Measurements from ENCODE around the gene MYZAP. TPM values are rescaled to one million over a fixed set of nuclear protein-coding genes. Genes with fewer than 3 reads are reported as not detected.

The MYZAP gene
- total and polyA plus RNA-seq, 3 donors from 2014 or later: 3.3 to 6.8 (median 5.6) TPM

GRCh38 chr15:57654153-57654852 is 62.6 kb downstream of the MYZAP start:
- H3K27me3 ChIP-seq: no peaks in the 10 kb centered on the region
- no peaks in the 10 kb centered on the region for H3K9me3 ChIP-seq
- H3K4me3 ChIP-seq: no peak overlapping the region
- no peaks in the 10 kb centered on the region for H3K36me3 ChIP-seq (ENCODE audit: low read depth, missing control alignments)
- DNase-seq: no peak
- TF ChIP-seq POLR2A (IDR thresholded peaks at IDR 0.05) (no peak), CTCF (IDR thresholded peaks at IDR 0.05) (no peak)
- H3K27ac ChIP-seq: no peak overlapping the region
- intact Hi-C loops (cut with DNase I; ENCODE audit: low total_unique reads): no loop called here
- H3K4me1 ChIP-seq: no peaks in the 10 kb centered on the region
- WGBS, 2 donors: 90 to 93% methylated on average over 6 of the region's 6 CpGs

GRCh38 chr15:57655053-57655452 is 63.3 kb downstream of the MYZAP start:
- Histone ChIP-seq H3K4me3 (no peak overlapping the region), H3K4me1 (no peaks in the 10 kb centered on the region), H3K9me3 (no peaks in the 10 kb centered on the region), H3K27ac (no peak overlapping the region), H3K36me3 (ENCODE audit: low read depth, missing control alignments) (no peaks in the 10 kb centered on the region), H3K27me3 (no peaks in the 10 kb centered on the region)
- DNase-seq: no peak
- TF ChIP-seq POLR2A (IDR thresholded peaks at IDR 0.05) (no peak), CTCF (IDR thresholded peaks at IDR 0.05) (no peak)
- intact Hi-C loops (cut with DNase I; ENCODE audit: low total_unique reads): no loop called here
- WGBS, 2 donors: 76 to 78% methylated on average over 6 of the region's 6 CpGs

GRCh38 chr15:57655809-57656208 is 64.1 kb downstream of the MYZAP start:
- no peaks in the 10 kb centered on the region for H3K4me1 ChIP-seq
- intact Hi-C loops (cut with DNase I; ENCODE audit: low total_unique reads): no loop called here
- TF ChIP-seq POLR2A (IDR thresholded peaks at IDR 0.05) (no peak), CTCF (IDR thresholded peaks at IDR 0.05) (no peak)
- WGBS, 2 donors: 84 to 96% methylated on average over 1 of the region's 1 CpG
- H3K9me3 ChIP-seq: no peaks in the 10 kb centered on the region
- no peak overlapping the region for H3K4me3 ChIP-seq
- no peak for DNase-seq
- no peaks in the 10 kb centered on the region for H3K27me3 ChIP-seq
- no peak overlapping the region for H3K27ac ChIP-seq
- no peaks in the 10 kb centered on the region for H3K36me3 ChIP-seq (ENCODE audit: low read depth, missing control alignments)

GRCh38 chr15:57656434-57656833 is 64.7 kb downstream of the MYZAP start:
- no peaks in the 10 kb centered on the region for H3K4me1 ChIP-seq
- H3K27ac ChIP-seq: no peak overlapping the region
- intact Hi-C loops (cut with DNase I; ENCODE audit: low total_unique reads): no loop called here
- 82 to 93% methylated on average over 3 of the region's 3 CpGs for WGBS, 2 donors
- no peak overlapping the region for H3K4me3 ChIP-seq
- H3K36me3 ChIP-seq (ENCODE audit: low read depth, missing control alignments): no peaks in the 10 kb centered on the region
- TF ChIP-seq POLR2A (IDR thresholded peaks at IDR 0.05) (no peak), CTCF (IDR thresholded peaks at IDR 0.05) (no peak)
- no peaks in the 10 kb centered on the region for H3K27me3 ChIP-seq
- DNase-seq: no peak
- no peaks in the 10 kb centered on the region for H3K9me3 ChIP-seq

- TF ChIP-seq POLR2A (IDR thresholded peaks at IDR 0.05) (no peak), CTCF (IDR thresholded peaks at IDR 0.05) (no peak)
- WGBS, 2 donors: 90 to 92% methylated on average over 1 of the region's 1 CpG
- intact Hi-C loops (cut with DNase I; ENCODE audit: low total_unique reads): no loop called here
- H3K27me3 ChIP-seq: no peaks in the 10 kb centered on the region
- H3K4me1 ChIP-seq: no peaks in the 10 kb centered on the region
- no peak overlapping the region for H3K4me3 ChIP-seq
- no peaks in the 10 kb centered on the region for H3K9me3 ChIP-seq
- H3K36me3 ChIP-seq (ENCODE audit: low read depth, missing control alignments): no peaks in the 10 kb centered on the region
- no peak overlapping the region for H3K27ac ChIP-seq
- DNase-seq: no peak
These were observed 65.9 kb downstream of the MYZAP start for GRCh38 chr15:57657619-57658018.
